OCI-LY7 (cell line): Measurements from ENCODE around the gene LRRFIP1. TPM values are rescaled to one million over a fixed set of nuclear protein-coding genes. Genes with fewer than 3 reads are reported as not detected.
A peak's percentile ranks its signal among the peaks of the same experiment; 100 is the strongest.

Experiments used
- BruUV-seq: library from RNA; stranded (reverse); fragments of 400-500 nt; replicated peaks from 2 replicates; lab custom pipeline; 2021; lab: Mats Ljungman, UMichigan
- CTCF ChIA-PET: fragments of 300-600 bp; sonication (Branson Sonifier 250); formaldehyde crosslinking; loops from one replicate; lab custom pipeline; 2022; ENCODE audit warnings: antibody characterized with exemption; ENCODE audit not compliant: unreplicated experiment; lab: Charles Lee
- POLR2A ChIA-PET: fragments of 300-600 bp; sonication (Branson Sonifier 250); formaldehyde crosslinking; loops from one replicate; lab custom pipeline; 2022; ENCODE audit warnings: antibody characterized with exemption; lab: Charles Lee
- DNase-seq: peaks from one replicate; pipeline ENCODE4 v3.0.0-alpha.2; 2015; ENCODE audit warnings: low spot score
- H2AFZ ChIP-seq: fragments of 200-600 bp; sonication (generic), shearing (Covaris generic); 2 replicates; pipeline ENCODE4 v1.6.1; 2014; ENCODE audit warnings: mild to moderate bottlenecking, antibody characterized with exemption, low read length, moderate library complexity
- H3K27ac ChIP-seq: fragments of 200-600 bp; sonication (generic); 2 replicates; pipeline ENCODE4 v1.5.1; 2014; ENCODE audit warnings: mixed run types, low read depth, mild to moderate bottlenecking, moderate library complexity, low read length, inconsistent platforms; ENCODE audit not compliant: poor library complexity, severe bottlenecking
- H3K36me3 ChIP-seq: fragments of 200-600 bp; sonication (generic); 2 replicates; pipeline ENCODE4 v1.6.1; 2014; ENCODE audit warnings: mild to moderate bottlenecking, antibody characterized with exemption, low read length, moderate library complexity, mixed read lengths; ENCODE audit not compliant: insufficient read depth
- H3K4me1 ChIP-seq: fragments of 200-600 bp; sonication (generic); 2 replicates; pipeline ENCODE4 v1.5.1; 2014; ENCODE audit warnings: mild to moderate bottlenecking, low read length; ENCODE audit not compliant: insufficient read depth, poor library complexity, severe bottlenecking
- H3K4me2 ChIP-seq: fragments of 200-600 bp; sonication (generic); 2 replicates; pipeline ENCODE4 v1.6.1; 2014; ENCODE audit warnings: mild to moderate bottlenecking, low read length
- H3K4me3 ChIP-seq: fragments of 200-600 bp; sonication (generic); 2 replicates; pipeline ENCODE4 v1.5.1; 2014; ENCODE audit warnings: mild to moderate bottlenecking, low read depth, low read length; ENCODE audit not compliant: poor library complexity, severe bottlenecking
- H3K79me2 ChIP-seq: fragments of 200-600 bp; sonication (generic); 2 replicates; pipeline ENCODE4 v1.6.1; 2016; ENCODE audit warnings: low read depth, mild to moderate bottlenecking, low read length, moderate library complexity, mixed read lengths; ENCODE audit not compliant: insufficient read depth
- H3K9me2 ChIP-seq: fragments of 200-600 bp; sonication (generic); 2 replicates; pipeline ENCODE4 v1.6.1; 2016; ENCODE audit warnings: mild to moderate bottlenecking, low read length, mixed read lengths; ENCODE audit not compliant: insufficient read depth
- H3K9me3 ChIP-seq: fragments of 200-600 bp; sonication (generic); 2 replicates; pipeline ENCODE4 v1.6.1; 2014; ENCODE audit warnings: mild to moderate bottlenecking, mixed run types, low read length, mixed read lengths
- H4K20me1 ChIP-seq: fragments of 200-600 bp; sonication (generic); 2 replicates; pipeline ENCODE4 v1.6.1; 2014; ENCODE audit warnings: mild to moderate bottlenecking, antibody characterized with exemption, low read length, moderate library complexity, mixed read lengths; ENCODE audit not compliant: insufficient read depth
- CTCF ChIP-seq: fragments of 200-600 bp; sonication (generic); conservative IDR thresholded peaks from 2 replicates; pipeline ENCODE4 v1.5.1; 2014; ENCODE audit warnings: mild to moderate bottlenecking, antibody characterized with exemption, low read length, moderate library complexity, mixed read lengths
- EZH2phosphoT487 ChIP-seq: fragments of 200-600 bp; sonication (generic); IDR thresholded peaks from 2 replicates; pipeline ENCODE4 v1.6.1; 2018; ENCODE audit warnings: low read depth, borderline replicate concordance, mild to moderate bottlenecking, mixed run types, antibody characterized with exemption, low read length, moderate library complexity, mixed read lengths
- intact Hi-C: fragments of 100-400 bp; cut with micrococcal nuclease; formaldehyde crosslinking; loops from one replicate; pipeline ENCODE4 v1.10.0; 2022; ENCODE audit not compliant: unreplicated experiment
- total RNA-seq, 2 experiments: library from RNA; depleted of rRNA in 1 of 2; stranded (reverse); fragments of >200 nt in 1 of 2; shearing (Covaris generic) in 1 of 2; gene quantifications; 2 replicates each; pipeline ENCODE4 v1.2.3, GENCODE V29; 2014 to 2022

LRRFIP1 gene
- total RNA-seq, 2 experiments from 2014 or later: 95.7 to 216 TPM

- H3K9me3 ChIP-seq: no peaks in the 10 kb centered on the region
- no peak overlapping the region for H3K27ac ChIP-seq
- H3K4me2 ChIP-seq: no peak overlapping the region
- intact Hi-C loops: loop anchor here (1.0 to 10.0 kb wide), 3 partner anchors 84 to 193 kb away; no protein-coding TSS in a partner anchor
- no TSS peak for BruUV-seq
- H3K36me3 ChIP-seq: no peaks in the 10 kb centered on the region
- H4K20me1 ChIP-seq: no peaks in the 10 kb centered on the region
- TF ChIP-seq EZH2phosphoT487: no peak
- no peak for TF ChIP-seq CTCF
- H2AFZ ChIP-seq: no peak overlapping the region
- no peak for DNase-seq
- H3K9me2 ChIP-seq: no peaks in the 10 kb centered on the region
- no peaks in the 10 kb centered on the region for H3K4me1 ChIP-seq
- H3K4me3 ChIP-seq: no peak overlapping the region
- POLR2A ChIA-PET: interaction anchor here (0.6 kb wide), 1 partner anchor 1296 kb away, joined by 3 read pairs; no protein-coding TSS in a partner anchor
- H3K79me2 ChIP-seq: no peaks in the 10 kb centered on the region
- CTCF ChIA-PET: no interaction called here
These were observed 46.1 kb upstream of the LRRFIP1 start for GRCh38 chr2:237581326-237581725.

- POLR2A ChIA-PET: interaction anchor here (0.5 to 0.6 kb wide), 2 partner anchors 981 to 1297 kb away, joined by 3 read pairs; no protein-coding TSS in a partner anchor
- TF ChIP-seq CTCF: peak; percentile 70
- no peak for TF ChIP-seq EZH2phosphoT487
- Histone ChIP-seq H3K36me3 (no peaks in the 10 kb centered on the region), H3K4me1 (no peaks in the 10 kb centered on the region), H3K9me3 (no peaks in the 10 kb centered on the region), H3K4me2 (no peak overlapping the region), H3K4me3 (no peak overlapping the region), H3K27ac (no peak overlapping the region), H3K9me2 (no peaks in the 10 kb centered on the region), H3K79me2 (no peaks in the 10 kb centered on the region), H4K20me1 (no peaks in the 10 kb centered on the region), H2AFZ (no peak overlapping the region)
- intact Hi-C loops: loop anchor here (1.0 to 10.0 kb wide), 3 partner anchors 83 to 193 kb away; no protein-coding TSS in a partner anchor
- no TSS peak for BruUV-seq
- CTCF ChIA-PET: no interaction called here
- DNase-seq: peak; percentile 62
These were observed 45.3 kb upstream of the LRRFIP1 start for GRCh38 chr2:237581751-237582746.
